NCI-H2196 treated with DMSO at 0.1 percent for 48 hours (cell line): ENCODE results near the gene KIAA1328.
A peak's percentile ranks its signal among the peaks of the same experiment; 100 is the strongest.

ENCODE experiments used
- DNase-seq: peaks from one replicate; lab custom pipeline; 2025; ENCODE audit not compliant: unreplicated experiment; lab: John Stamatoyannopoulos, UW

Gene KIAA1328

GRCh38 chr18:37249895-37250618 is 421.1 kb downstream of the KIAA1328 start:
- DNase-seq = no peak

GRCh38 chr18:37251679-37252078 is 422.8 kb downstream of the KIAA1328 start:
- no peak for DNase-seq

- DNase-seq = no peak
These were observed 423.4 kb downstream of the KIAA1328 start for GRCh38 chr18:37252342-37252741.

- DNase-seq = no peak
These were observed 424.0 kb downstream of the KIAA1328 start for GRCh38 chr18:37252854-37253393.

- DNase-seq = peak; percentile 12
These were observed 424.7 kb downstream of the KIAA1328 start for GRCh38 chr18:37253394-37254235.

GRCh38 chr18:37254236-37254754 is 425.4 kb downstream of the KIAA1328 start:
- no peak for DNase-seq

GRCh38 chr18:37254973-37255372 is 426.0 kb downstream of the KIAA1328 start:
- no peak for DNase-seq

- DNase-seq = no peak
These were observed 429.2 kb downstream of the KIAA1328 start for GRCh38 chr18:37258131-37258530.

- no peak for DNase-seq
These were observed 429.9 kb downstream of the KIAA1328 start for GRCh38 chr18:37258819-37259218.

- DNase-seq = no peak
These were observed 430.8 kb downstream of the KIAA1328 start for GRCh38 chr18:37259711-37260110.

GRCh38 chr18:37260367-37261093 is 431.6 kb downstream of the KIAA1328 start:
- no peak for DNase-seq

GRCh38 chr18:37261246-37261840 is 432.4 kb downstream of the KIAA1328 start:
- DNase-seq = no peak

- no peak for DNase-seq
These were observed 433.1 kb downstream of the KIAA1328 start for GRCh38 chr18:37261988-37262387.

- DNase-seq = no peak
These were observed 436.0 kb downstream of the KIAA1328 start for GRCh38 chr18:37264956-37265355.

GRCh38 chr18:37265382-37265781 is 436.5 kb downstream of the KIAA1328 start:
- no peak for DNase-seq

GRCh38 chr18:37266290-37266689 is 437.4 kb downstream of the KIAA1328 start:
- DNase-seq = no peak

- DNase-seq = no peak
These were observed 441.2 kb downstream of the KIAA1328 start for GRCh38 chr18:37270038-37270665.

- no peak for DNase-seq
These were observed 441.7 kb downstream of the KIAA1328 start for GRCh38 chr18:37270666-37271052.

- DNase-seq = no peak
These were observed 443.3 kb downstream of the KIAA1328 start for GRCh38 chr18:37272226-37272625.

- no peak for DNase-seq
These were observed 443.9 kb downstream of the KIAA1328 start for GRCh38 chr18:37272841-37273240.
